C1 segment of cervical spinal cord (tissue), 14 donors: Measurements from ENCODE around the gene XRCC1.

ENCODE experiments used
- DNase-seq, 14 donors: peaks; one replicate each; lab custom pipeline; 2025; lab: John Stamatoyannopoulos, UW

Gene XRCC1, protein sequence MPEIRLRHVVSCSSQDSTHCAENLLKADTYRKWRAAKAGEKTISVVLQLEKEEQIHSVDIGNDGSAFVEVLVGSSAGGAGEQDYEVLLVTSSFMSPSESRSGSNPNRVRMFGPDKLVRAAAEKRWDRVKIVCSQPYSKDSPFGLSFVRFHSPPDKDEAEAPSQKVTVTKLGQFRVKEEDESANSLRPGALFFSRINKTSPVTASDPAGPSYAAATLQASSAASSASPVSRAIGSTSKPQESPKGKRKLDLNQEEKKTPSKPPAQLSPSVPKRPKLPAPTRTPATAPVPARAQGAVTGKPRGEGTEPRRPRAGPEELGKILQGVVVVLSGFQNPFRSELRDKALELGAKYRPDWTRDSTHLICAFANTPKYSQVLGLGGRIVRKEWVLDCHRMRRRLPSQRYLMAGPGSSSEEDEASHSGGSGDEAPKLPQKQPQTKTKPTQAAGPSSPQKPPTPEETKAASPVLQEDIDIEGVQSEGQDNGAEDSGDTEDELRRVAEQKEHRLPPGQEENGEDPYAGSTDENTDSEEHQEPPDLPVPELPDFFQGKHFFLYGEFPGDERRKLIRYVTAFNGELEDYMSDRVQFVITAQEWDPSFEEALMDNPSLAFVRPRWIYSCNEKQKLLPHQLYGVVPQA

DNA sequence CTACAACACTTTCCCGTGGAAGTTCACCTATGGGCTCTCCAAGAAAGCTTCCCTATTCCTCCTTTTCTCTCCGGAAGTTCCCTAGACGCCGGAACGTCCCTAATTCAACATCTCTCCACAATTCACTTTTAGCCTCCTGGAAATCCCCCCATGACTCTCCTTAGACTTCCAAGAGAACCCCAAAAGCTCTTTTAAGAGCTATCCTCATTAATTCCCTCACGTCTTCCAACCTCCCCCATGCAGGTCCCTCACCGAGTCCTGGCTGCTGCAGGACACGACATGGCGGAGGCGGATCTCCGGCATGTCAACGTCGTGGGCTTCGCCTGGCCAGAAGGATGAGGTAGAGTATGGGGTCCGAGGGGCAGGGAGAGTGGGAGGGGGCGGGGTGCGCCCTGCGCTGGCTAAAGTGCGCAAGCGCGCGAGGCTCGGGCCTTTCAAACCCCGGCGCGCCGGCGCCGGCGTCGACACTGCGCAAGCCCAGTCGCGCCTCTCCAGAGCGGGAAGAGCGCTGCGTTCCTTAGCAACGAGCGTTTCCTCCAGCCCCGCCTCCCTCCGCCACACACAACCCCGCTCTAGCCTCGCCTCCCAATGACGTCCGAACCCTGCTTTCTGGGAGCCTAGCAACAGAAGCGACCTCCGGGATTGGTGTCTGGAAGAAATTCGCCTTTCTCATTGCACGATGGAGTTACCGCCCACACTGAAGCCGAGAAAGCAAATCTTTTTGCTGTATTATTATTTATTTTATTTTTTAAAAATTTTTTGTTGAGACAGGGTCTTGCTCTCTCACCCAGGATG is at the start of gene XRCC1, which contains the start of gene PINLYP:
TSS of gene XRCC1 (minus strand) at position 372 of the 795 bp plus-strand sequence. CDS start at position 303, 69 bp downstream.
TSS of gene PINLYP (plus strand) at position 646 of the 795 bp plus-strand sequence. CDS start 1,391 bp downstream, outside the sequence.
- DNase-seq, result peak; percentile 53 to 97 (median 90)

DNA sequence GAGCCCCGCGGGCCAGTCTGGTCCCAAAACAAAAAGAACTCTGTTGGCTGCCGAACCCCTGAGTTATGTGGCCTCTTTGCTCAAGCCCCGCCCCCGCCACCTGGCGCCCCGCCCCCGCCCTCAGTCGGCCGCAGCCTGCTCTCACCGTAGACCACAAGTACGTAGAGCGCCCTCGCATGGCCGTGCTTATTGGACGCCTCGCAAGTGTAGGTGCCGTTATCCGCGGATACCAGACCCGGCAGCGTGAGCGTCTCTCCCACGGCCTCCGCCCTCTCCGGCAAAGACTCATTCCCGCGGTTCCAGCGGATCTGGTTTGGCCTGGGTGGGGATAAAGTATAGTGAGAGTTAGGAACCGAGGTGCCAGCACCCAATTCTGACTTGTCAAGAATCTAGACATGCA is 49.6 kb upstream of the XRCC1 start:
- DNase-seq, result no peak

DNA sequence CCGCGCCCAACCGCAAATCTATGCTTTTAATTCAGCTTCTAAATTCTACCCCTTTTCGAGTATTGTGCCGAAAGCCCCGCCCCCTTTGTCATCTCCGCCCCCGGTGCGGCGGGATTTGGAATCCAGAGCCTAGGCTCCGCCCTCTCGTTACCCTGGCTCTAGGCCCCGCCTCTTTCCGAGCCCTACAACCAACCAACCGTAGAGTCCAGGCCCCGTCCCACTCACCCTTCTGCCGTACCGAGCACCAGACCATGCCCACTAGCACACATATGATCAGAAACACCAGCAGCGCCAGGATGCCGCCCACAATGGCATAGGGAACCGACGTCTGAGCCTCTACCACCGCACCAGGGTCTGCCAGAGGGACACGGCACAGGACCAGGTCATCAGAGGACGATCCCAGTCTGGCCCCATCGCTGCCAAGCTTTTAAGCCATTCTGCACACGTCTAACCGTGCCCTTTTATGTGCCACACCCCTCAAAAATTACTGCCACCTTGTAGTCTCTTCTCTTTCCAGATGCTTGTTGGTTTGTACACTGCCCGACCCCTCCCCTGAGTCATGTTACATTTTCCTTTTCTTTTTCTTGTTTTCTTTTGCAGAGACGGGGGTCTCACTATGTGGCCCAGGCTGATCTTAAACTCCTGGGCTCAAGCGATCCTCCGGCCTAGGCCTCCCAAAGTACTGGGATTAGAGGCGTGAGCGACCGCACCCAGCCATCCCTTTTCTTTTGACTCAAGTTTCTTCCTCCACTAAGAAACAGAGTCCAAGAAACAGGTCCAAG is 48.8 kb upstream of the XRCC1 start:
- DNase-seq, result no peak

DNA sequence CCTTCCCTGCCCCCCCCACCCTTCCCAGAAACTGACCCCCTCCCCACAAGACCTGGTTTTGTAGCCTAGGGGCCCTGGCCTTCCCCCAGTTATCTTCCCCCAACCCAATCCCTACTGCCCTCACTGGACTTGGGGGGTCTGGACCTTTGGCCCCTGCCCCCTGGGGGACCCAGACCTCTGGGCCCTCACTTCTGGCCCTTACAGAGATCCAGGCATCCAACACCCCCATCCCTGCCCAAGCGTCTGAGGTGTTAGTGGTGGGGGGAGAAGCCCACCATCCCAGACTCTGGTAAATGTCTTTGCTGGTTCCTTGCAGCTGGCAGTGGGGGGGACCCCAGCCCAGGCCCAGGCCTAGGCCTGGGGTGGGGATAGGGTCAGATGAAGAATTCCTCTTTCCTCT is 47.6 kb upstream of the XRCC1 start:
- no peak for DNase-seq

DNA sequence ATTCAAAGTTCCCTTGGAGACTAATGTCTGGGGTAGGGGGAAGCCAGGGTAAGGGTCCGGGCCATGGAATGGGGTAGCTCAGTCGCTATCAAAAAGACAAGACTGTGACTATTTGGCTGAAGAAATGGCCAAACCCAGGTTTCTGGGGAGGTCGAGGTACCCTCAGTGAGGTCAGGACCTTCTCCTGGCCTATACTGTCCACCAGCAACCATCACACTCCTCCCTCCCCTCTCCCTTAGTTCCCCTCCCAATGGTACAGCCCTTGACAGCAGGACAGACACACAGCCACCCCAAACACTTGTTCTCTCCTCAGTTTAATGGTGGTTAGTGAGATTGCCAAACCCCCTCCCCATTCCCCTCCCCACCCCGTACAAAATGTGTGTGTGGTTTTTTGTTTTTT is 46.7 kb upstream of the XRCC1 start:
- DNase-seq, result no peak

DNA sequence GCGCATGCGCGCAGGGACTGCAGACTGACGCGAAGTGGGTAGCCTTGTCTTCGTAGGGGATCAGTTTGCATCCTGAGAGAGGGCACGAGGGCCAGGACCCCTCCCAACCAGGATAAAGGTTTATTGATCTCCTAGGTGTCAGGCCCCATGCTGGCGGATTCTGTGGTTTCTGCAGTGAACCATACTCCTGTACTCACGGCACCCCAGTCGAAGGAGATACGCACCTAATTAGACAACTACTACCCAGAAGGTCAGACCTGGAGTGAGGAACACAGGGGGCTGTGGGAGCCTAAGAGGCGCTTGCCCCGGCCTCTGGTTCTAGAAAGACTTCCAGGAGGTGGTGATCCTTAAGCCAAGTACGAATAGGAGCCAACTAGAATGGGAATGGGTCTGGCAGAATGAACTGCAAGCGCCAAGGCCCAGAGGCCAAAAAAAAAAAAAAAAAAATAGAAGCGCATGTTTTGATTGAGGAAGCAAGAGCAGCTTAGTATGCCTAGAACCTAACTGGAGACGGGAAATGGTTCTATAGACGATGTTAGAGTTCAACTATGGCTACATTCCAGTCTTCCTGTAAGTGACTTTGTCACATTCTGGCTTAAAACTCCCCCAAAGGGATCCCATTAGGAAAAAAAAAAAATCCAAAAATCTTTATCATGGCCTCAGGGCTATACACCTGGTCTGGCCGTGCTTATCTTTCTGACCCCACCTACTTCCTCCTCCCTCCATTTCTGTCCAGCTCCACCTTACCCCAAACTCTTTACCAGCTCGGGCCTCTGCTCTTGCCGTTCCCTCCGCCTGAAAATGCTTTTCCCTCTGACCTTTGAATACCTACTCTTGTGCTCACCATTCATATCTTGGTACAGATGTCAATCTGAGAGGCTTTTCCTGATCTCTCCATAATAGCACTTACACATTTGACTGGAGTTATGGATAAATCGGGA is 45.0 kb upstream of the XRCC1 start:
- DNase-seq, result no peak

DNA sequence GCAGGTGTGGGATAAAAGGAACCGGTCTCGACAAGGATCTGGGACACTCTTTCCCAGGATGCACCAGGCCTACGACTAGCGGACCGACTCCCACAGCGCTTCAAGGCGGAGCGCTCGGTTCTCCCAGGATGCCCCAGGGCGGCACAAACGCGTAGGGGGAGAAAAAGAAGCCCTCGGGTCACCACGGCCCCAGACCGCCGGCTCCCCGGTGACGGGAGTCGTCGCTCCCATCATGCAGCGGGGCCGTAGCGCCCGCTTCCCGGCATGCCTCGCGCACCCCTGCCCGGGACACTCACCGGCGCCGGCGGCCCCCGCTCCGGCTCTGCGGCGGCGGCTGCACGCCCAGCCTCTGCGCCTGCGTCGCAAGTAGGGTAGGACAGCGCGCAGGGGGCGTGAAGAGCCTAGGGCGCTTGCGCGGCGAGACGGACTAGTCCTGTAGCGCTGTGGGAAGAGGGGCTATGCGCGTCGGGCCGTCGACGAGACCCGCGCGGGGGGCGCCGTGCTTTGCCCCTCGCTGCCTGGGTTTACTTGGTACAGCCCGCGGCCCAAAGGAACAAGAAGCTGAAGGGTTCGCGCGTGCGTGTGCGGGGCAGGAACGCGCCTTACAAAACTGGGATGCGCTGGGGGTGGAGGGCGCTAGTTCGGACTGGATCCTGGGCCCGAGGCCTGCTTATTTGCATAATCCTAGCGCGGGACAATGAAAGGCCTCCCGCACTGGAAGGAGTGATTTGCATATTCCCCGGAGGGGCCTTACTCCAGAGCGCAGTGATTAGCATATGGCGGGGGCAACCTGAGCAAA is 44.1 kb upstream of the XRCC1 start, which contains the start of gene ZNF428:
TSS of gene ZNF428 (minus strand) at position 368 of the 799 bp plus-strand sequence. CDS start 5,325 bp downstream, outside the sequence.
- peak; percentile 62 to 96 (median 90) for DNase-seq

DNA sequence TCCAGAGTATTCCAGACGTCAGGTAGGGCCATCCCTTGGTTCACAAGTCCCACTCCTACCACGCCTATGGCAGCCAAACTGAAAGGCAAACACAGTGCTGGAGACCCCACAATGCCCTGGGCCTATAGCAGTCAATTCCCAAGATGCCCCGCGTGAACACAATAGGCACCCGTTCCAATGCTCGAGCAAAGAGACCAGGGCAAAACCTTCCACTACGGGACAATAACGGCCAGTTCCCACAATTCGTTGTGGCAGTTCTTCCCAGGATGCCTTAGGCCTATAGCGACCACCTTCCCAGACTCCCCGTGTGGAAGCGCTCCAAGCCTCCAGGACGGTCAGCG is 43.6 kb upstream of the XRCC1 start:
- DNase-seq, result peak in 4 of 14 donors; percentile 41 to 83 (median 64)

DNA sequence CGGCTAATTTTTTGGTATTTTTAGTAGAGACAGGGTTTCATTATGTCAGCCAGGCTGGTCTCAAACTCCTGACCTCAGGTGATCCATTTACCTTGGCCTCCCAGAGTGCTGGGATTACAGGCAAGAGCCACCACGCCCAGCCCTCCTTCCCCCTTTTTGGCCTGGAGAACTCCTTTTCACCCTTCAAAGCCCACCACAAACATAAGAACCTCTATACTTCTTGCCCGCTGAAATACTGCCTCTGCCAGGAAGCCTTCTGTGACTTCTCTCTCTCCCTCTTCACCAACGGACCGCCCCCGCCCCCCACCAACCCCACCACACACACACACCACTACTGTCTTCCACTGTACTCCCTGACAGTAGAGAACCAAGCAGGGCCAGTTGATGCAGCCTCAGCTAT is 41.6 kb upstream of the XRCC1 start:
- no peak for DNase-seq

DNA sequence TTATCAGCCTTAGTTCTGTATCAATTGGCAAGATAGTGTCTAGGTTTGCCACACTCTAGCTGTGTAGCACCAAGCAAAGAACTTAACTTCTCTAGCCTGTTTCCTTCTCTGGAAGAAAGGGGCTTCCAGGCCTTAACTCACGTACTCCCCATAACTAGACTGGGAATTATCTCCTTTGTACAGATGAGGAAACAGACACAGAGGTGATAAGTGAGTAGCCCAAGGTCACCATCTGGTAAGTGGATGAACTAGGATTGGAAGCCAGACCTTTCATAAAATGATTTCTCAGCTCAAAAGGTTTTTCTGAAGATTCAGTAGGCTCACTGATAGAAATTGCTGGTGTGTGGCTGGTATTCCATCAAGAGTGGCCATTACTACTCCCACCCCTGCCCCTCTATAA is 41.0 kb upstream of the XRCC1 start:
- DNase-seq, result no peak

DNA sequence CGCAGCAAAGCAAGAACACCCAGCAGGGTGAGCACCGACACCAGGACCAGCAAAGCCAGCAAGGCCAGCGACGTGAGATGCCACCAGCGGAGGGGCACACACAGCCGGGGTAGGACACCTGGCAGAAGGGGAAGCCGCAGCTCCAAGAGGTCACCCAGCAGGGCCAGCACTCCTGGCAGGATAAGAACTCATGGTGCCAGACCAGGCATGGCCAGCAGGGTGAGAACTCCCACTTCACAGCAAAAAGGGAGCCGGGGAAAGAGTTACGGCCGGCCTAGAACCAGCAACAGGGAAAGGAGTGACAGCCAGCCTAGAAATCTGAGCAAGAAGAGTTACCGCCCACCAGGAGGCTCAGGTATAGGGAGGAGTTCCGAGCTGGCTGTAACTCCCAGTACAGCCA is 37.0 kb upstream of the XRCC1 start:
- DNase-seq, result no peak

DNA sequence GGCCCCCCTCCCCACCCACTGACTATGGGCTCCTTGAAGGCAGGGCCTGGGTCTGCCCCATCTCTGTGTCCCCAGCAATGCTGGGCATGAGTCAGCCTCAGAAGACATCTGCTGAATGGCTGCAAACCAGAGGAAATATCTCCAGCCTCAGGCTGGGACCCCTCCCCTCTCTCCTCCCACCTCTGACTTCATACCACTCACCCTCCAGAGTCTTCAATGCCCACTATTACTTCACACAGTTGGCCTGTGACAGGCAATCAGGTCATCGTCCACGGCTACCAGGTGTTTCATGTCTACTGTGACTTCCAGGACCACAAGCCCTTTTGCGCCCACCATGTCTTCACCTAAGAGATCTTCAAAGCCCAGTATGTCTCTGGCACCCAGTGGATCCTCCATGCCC is 36.5 kb upstream of the XRCC1 start, which contains the start of gene SRRM5:
TSS of gene SRRM5 (plus strand) at position 301 of the 400 bp plus-strand sequence. CDS start at position 335, 34 bp downstream.
- DNase-seq, result no peak

DNA sequence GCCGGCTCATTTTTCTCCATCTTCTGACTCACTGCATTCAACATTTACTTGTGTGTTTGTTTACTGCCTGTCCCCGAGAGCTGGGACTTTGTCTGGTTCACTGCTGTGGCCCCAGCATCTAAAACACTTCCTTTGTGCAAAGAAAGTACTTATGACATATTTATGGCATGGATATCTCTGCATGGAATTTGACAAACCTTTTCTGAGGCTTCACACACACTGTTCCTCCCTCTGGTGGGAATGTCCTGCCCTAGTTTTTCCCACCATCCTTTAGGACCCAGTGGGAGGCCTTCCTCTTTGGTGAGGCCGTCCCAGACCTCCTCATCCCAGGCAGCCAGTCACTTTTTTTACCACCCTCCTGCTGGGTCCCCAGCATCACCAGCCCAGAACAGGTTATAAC is 35.2 kb upstream of the XRCC1 start:
- DNase-seq, result no peak

DNA sequence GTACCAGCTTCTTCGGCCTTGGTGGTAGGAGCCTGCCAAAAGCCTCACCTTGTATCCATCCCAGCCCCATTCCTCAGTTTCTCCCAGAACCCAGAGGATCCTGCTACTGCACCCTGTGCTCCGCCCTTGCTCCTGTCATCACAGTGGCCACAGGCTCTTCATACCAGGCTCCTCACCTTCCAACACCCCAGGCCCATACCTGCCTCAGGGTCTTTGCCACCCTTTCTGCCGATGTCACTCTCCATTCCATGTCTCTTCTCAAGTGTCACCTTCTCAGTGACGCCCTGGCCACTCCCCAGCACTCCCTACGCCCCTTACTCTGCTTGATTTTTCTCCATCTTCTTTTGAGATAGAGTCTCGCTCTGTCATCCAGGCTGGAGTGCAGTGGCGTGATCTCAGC is 34.5 kb upstream of the XRCC1 start:
- DNase-seq, result no peak

DNA sequence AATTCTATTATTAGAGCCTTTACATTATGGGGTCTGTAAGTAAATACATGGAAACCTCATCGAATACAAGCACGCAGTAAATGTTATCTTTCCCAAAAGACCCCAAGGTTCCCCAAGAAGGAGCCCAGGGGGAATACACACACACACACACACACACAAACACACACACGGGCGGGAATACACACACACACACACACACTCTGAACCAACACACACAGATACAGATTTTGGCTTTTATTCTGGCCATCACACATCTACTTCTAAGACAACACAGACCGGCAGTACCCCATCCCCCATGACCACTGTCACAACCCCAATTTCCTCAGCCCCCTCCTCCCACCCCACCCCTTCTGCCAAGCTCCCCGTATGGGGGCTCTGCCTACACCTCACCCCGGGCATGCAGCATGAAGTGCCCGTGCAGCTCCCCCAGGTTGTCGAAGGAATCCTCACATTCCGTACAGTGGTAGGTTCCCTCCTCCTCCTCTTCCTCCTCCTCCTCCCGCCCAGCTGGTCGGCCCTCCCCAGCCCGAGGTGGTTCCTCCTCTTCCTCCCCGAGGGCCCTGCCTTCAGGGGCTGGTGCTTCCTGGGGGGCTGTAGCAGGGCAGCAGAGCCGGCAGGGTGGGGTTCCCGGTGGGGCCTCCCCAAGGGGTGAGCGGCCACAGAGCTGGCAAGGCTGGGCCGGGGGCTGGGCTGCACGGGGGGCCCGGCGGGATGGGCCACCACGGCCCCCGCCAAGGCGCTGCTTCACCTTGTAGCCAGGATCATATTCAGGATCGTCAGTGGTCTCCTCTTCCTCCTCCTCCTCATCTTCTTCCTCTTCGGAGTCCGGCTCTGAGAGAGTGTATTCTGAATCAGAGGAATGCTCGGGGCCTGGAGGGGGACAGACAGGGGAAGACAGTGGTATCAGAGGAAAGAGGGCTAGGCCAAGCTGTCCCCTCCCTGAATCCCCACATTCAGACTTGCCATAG is 32.2 kb upstream of the XRCC1 start:
- no peak for DNase-seq

DNA sequence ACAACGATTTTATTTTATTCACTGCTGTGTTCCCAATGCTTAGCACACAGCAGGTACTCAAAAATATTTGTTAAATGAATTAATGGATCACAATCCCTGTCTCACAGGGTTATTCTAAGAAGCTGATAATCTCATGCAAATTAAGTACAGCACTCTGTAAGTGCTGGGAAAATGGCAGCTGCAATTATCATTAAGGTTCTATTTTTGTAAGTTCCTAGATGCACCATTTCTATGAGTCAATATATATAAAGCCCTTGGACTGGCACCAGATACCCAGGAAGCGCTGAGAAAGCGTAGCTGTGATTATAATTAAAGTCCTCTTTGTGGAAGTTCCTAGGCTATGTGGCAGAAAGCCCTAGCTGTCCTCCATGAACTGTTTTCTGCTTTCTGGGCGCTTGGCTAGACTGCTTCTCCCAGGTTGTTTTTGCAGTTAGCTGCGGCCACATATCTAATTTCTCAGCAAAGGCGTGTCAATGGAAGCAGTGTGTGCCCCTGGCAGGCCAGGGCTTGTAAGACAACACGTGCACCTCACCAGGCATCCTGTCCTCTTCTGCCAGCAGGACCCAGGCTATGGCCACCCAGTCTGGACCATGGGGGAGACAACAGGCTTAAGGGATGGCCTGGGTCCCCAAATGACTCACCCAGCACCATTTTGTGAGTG is 31.4 kb upstream of the XRCC1 start:
- DNase-seq, result no peak

DNA sequence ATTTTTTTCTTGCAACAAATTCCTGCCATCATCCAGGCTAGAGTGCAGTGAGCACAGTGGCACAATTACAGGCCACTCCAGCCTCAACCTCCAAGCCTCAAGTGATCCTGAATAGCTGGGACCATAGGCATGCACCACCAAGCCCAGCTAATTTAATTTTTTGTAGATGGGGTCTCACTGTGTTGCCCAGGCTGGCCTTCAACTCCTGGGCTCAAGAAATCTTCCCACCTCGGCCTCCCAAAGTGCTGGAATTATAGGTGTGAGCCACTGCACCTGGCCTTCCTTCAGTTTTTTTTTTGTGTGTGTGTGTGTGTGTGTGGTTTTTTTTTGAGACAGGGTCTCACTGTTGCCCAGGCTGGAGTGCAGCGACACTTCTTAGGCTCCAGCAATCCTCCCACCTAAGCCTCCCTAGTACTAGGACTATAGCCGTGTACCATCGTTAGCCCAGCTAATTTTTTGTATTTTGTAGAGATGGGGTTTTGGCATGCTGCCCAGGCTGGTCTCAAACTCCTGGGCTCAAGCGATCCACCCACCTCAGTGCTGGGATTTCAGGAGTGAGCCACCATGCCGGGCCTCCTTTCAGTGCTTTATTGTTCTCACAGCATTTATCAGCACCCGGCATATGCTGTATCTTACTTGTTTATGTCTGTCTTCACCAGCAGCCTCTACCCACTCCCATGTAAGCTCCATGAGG is 30.7 kb upstream of the XRCC1 start:
- DNase-seq, result no peak
